GM12801 (cell line): ENCODE results near the gene PDLIM5.

Experiments used
- CTCF ChIP-seq: IDR thresholded peaks from one replicate; pipeline ENCODE4 v1.5.1; 2011; ENCODE audit warnings: control low read depth; ENCODE audit not compliant: insufficient read length; ENCODE audit errors: extremely low read depth

The PDLIM5 gene

GRCh38 chr4:94534401-94535312 is 82.9 kb downstream of the PDLIM5 start:
- TF ChIP-seq CTCF: no peak

GRCh38 chr4:94536049-94536448 is 84.3 kb downstream of the PDLIM5 start:
- TF ChIP-seq CTCF: no peak

GRCh38 chr4:94536649-94537469 is 85.1 kb downstream of the PDLIM5 start:
- no peak for TF ChIP-seq CTCF

GRCh38 chr4:94537921-94538628 is 86.3 kb downstream of the PDLIM5 start:
- TF ChIP-seq CTCF: no peak

- no peak for TF ChIP-seq CTCF
Observed at GRCh38 chr4:94540476-94540875, 88.7 kb downstream of the PDLIM5 start.

- no peak for TF ChIP-seq CTCF
Observed at GRCh38 chr4:94544811-94545210, 93.1 kb downstream of the PDLIM5 start.

GRCh38 chr4:94545296-94545695 is 93.6 kb downstream of the PDLIM5 start:
- TF ChIP-seq CTCF: no peak
